GM23248 (cell line): Measurements from ENCODE around the gene RGR.

ENCODE experiments used
- EZH2 ChIP-seq: fragments of 200-600 bp; sonication (generic); IDR thresholded peaks from 2 replicates; pipeline ENCODE4 v1.6.1; 2018; ENCODE audit warnings: antibody characterized with exemption, mild to moderate bottlenecking; ENCODE audit not compliant: insufficient read depth, poor library complexity, severe bottlenecking
- EZH2phosphoT487 ChIP-seq: fragments of 200-600 bp; sonication (generic); IDR thresholded peaks from 2 replicates; pipeline ENCODE4 v1.6.1; 2018; ENCODE audit warnings: antibody characterized with exemption, moderate library complexity, mild to moderate bottlenecking, low read depth; ENCODE audit not compliant: insufficient read depth

- TF ChIP-seq EZH2 (no peak), EZH2phosphoT487 (no peak)
These were observed 11.9 kb downstream of the RGR start for GRCh38 chr10:84256510-84257342.
